Kidney (tissue), 14 donors: ENCODE data around the gene C6. TPM values are rescaled to one million over a fixed set of nuclear protein-coding genes. Genes with fewer than 3 reads are reported as not detected.

Experiments
- DNase-seq, 5 donors: peaks; one replicate each; pipeline ENCODE4 v3.0.0-alpha.2; 2013 to 2020
- FAIRE-seq: peaks from 2 replicates; lab custom pipeline; 2012; peaks lifted over from hg19 to GRCh38; lab: Jason Lieb, UNC
- H3K27ac ChIP-seq, 2 donors: one replicate each; pipeline ENCODE4 v1.7.0; 2013; ENCODE audit warnings: low read depth in 2 of 2, low read length in 2 of 2, inconsistent platforms in 1 of 2
- H3K27me3 ChIP-seq: one replicate; pipeline ENCODE4 v1.7.1; 2013; ENCODE audit warnings: low read length, inconsistent platforms; ENCODE audit not compliant: control insufficient read depth, insufficient read depth
- H3K36me3 ChIP-seq, 3 donors: one replicate each; pipeline versions ENCODE4 v1.7.0 to v1.7.1; 2013; ENCODE audit warnings: low read length in 3 of 3, control low read depth in 1 of 3, inconsistent platforms in 1 of 3; ENCODE audit not compliant: insufficient read depth in 3 of 3, control insufficient read depth in 2 of 3
- H3K4me1 ChIP-seq, 3 donors: one replicate each; pipeline versions ENCODE4 v1.7.0 to v1.7.1; 2013; ENCODE audit warnings: low read length in 3 of 3, inconsistent platforms in 1 of 3, low read depth in 1 of 3; ENCODE audit not compliant: control insufficient read depth in 2 of 3, insufficient read depth in 2 of 3
- H3K4me3 ChIP-seq, 3 donors: one replicate each; pipeline versions ENCODE4 v1.7.0 to v1.8.1; 2013; ENCODE audit warnings: low read length in 3 of 3, control low read depth in 1 of 3, inconsistent platforms in 1 of 3
- H3K9ac ChIP-seq, 3 donors: one replicate each; pipeline versions ENCODE4 v1.7.0 to v1.7.1; 2013; ENCODE audit warnings: low read length in 3 of 3, control low read depth in 1 of 3, inconsistent platforms in 1 of 3
- H3K9me3 ChIP-seq, 3 donors: one replicate each; pipeline versions ENCODE4 v1.7.0 to v1.7.1; 2013; ENCODE audit warnings: low read length in 3 of 3, control low read depth in 1 of 3, inconsistent platforms in 1 of 3; ENCODE audit not compliant: control insufficient read depth in 2 of 3, insufficient read depth in 1 of 3
- CTCF ChIP-seq: IDR thresholded peaks from 3 replicates; pipeline ENCODE4 v1.5.1; 2012; ENCODE audit warnings: mild to moderate bottlenecking, moderate library complexity, borderline replicate concordance; ENCODE audit not compliant: insufficient read depth; ENCODE audit errors: extremely low read depth
- intact Hi-C: fragments of 100-400 bp; cut with DNase I; formaldehyde crosslinking; loops from one replicate; pipeline ENCODE4 v1.11.1; 2022
- polyA plus RNA-seq: library from polyadenylated mRNA; stranded (reverse); fragments of 350-450 nt; fragmentation: Illumina TruSeq; extraction: RNeasy Lipid Tissue Mini Kit (QIAGEN cat#74804); gene quantifications from one replicate; pipeline ENCODE4 v1.2.3, GENCODE V29; 2014; ENCODE audit warnings: low read depth, low replicate concordance; ENCODE audit not compliant: insufficient read depth
- total RNA-seq: library from RNA; stranded (reverse); fragmentation: NEBNext Ultra II Directional; extraction: Animal tissue kit (Norgen Biotek cat#: 25700); gene quantifications from one replicate; pipeline ENCODE4 v1.2.1, GENCODE V29; 2021
- donor health status: control.
- donor health status: control.
- donor health status: control.
- donor health status: control.
- donor health status: control.
- donor health status: DM: yes; HTN: yes; CAD: no.
- donor health status: Normal renal cell carcinoma (clear cell type).

Gene C6
- total and polyA plus RNA-seq, 2 donors from 2014 or later = 5.2 to 46.2 TPM

GRCh38 chr5:41243558-41243957, 30.2 kb upstream of the C6 start:
- intact Hi-C loops = no loop called here
- no peaks in the 10 kb centered on the region for H3K27me3 ChIP-seq
- FAIRE-seq (no peak), DNase-seq (peak in 1 of 5 donors; percentile 6)
- no peaks in the 10 kb centered on the region for H3K4me1 ChIP-seq
- H3K9me3 ChIP-seq = peaks cover 0 to 2% (median 0%) of the 10 kb centered on the region in 3 donors
- H3K27ac ChIP-seq = no peak overlapping the region
- H3K9ac ChIP-seq = no peak overlapping the region
- TF ChIP-seq CTCF = no peak
- no peaks in the 10 kb centered on the region for H3K36me3 ChIP-seq
- no peak overlapping the region for H3K4me3 ChIP-seq

GRCh38 chr5:41240985-41241384, 27.7 kb upstream of the C6 start:
- H3K4me3 ChIP-seq = no peak overlapping the region
- TF ChIP-seq CTCF = no peak
- H3K27ac ChIP-seq = no peak overlapping the region
- H3K4me1 ChIP-seq = no peaks in the 10 kb centered on the region
- peaks cover 0 to 2% (median 0%) of the 10 kb centered on the region in 3 donors for H3K9me3 ChIP-seq
- no peaks in the 10 kb centered on the region for H3K36me3 ChIP-seq
- H3K27me3 ChIP-seq = no peaks in the 10 kb centered on the region
- intact Hi-C loops = no loop called here
- peak in 1 of 5 donors; percentile 29 for DNase-seq
- no peak overlapping the region for H3K9ac ChIP-seq
- no peak for FAIRE-seq

GRCh38 chr5:41240390-41240789, 27.1 kb upstream of the C6 start:
- Histone ChIP-seq H3K27ac (no peak overlapping the region), H3K27me3 (no peaks in the 10 kb centered on the region), H3K4me1 (no peaks in the 10 kb centered on the region), H3K9me3 (peaks cover 0 to 2% (median 0%) of the 10 kb centered on the region in 3 donors), H3K9ac (no peak overlapping the region), H3K4me3 (no peak overlapping the region), H3K36me3 (no peaks in the 10 kb centered on the region)
- TF ChIP-seq CTCF = no peak
- intact Hi-C loops = no loop called here
- DNase-seq (no peak), FAIRE-seq (no peak)

- TF ChIP-seq CTCF = no peak
These were observed 21.1 kb upstream of the C6 start for GRCh38 chr5:41234475-41234874.

More at GRCh38 chr5:41234475-41234874, 21.1 kb upstream of the C6 start:
- intact Hi-C loops = no loop called here
- Histone ChIP-seq H3K9me3 (peaks cover 0 to 3% (median 0%) of the 10 kb centered on the region in 3 donors), H3K4me3 (no peak overlapping the region), H3K27ac (no peak overlapping the region), H3K4me1 (no peaks in the 10 kb centered on the region), H3K27me3 (no peaks in the 10 kb centered on the region), H3K36me3 (no peaks in the 10 kb centered on the region), H3K9ac (no peak overlapping the region)
- DNase-seq = no peak
- no peak for FAIRE-seq
